ENCODE results near the gene RAPGEF1.
A peak's percentile ranks its signal among the peaks of the same experiment; 100 is the strongest.
"Not testable (repeated sequence)": the region's sequence is repeated elsewhere in the genome, so short reads cannot be mapped to it uniquely, and the experiment has no call there.

The RAPGEF1 gene

GRCh38 chr9:131681826-131682225 is 58.0 kb downstream of the RAPGEF1 start:
- H3K4me1 ChIP-seq (ENCODE audit: control insufficient read depth in 1 of 2, insufficient read depth in 2 of 2, low read length in 2 of 2), result peaks cover 24 to 32% of the 10 kb centered on the region in 2 donors
- not testable (repeated sequence) for H3K36me3 ChIP-seq (ENCODE audit: control insufficient read depth in 1 of 2, insufficient read depth in 2 of 2, low read length in 2 of 2); H3K9me3 ChIP-seq (ENCODE audit: control insufficient read depth in 1 of 2, low read length in 2 of 2); H3K27ac ChIP-seq (ENCODE audit: low read length); H3K4me3 ChIP-seq (ENCODE audit: low read depth in 1 of 2, low read length in 2 of 2); H3K27me3 ChIP-seq (ENCODE audit: low read depth, low read length)

- peaks cover 31 to 39% of the 10 kb centered on the region in 2 donors for H3K4me1 ChIP-seq (ENCODE audit: control insufficient read depth in 1 of 2, insufficient read depth in 2 of 2, low read length in 2 of 2)
- not testable (repeated sequence) for H3K9me3 ChIP-seq (ENCODE audit: control insufficient read depth in 1 of 2, low read length in 2 of 2); H3K4me3 ChIP-seq (ENCODE audit: low read depth in 1 of 2, low read length in 2 of 2); H3K36me3 ChIP-seq (ENCODE audit: control insufficient read depth in 1 of 2, insufficient read depth in 2 of 2, low read length in 2 of 2); H3K27me3 ChIP-seq (ENCODE audit: low read depth, low read length); H3K27ac ChIP-seq (ENCODE audit: low read length)
Observed at GRCh38 chr9:131681108-131681507, 58.8 kb downstream of the RAPGEF1 start.

DNA sequence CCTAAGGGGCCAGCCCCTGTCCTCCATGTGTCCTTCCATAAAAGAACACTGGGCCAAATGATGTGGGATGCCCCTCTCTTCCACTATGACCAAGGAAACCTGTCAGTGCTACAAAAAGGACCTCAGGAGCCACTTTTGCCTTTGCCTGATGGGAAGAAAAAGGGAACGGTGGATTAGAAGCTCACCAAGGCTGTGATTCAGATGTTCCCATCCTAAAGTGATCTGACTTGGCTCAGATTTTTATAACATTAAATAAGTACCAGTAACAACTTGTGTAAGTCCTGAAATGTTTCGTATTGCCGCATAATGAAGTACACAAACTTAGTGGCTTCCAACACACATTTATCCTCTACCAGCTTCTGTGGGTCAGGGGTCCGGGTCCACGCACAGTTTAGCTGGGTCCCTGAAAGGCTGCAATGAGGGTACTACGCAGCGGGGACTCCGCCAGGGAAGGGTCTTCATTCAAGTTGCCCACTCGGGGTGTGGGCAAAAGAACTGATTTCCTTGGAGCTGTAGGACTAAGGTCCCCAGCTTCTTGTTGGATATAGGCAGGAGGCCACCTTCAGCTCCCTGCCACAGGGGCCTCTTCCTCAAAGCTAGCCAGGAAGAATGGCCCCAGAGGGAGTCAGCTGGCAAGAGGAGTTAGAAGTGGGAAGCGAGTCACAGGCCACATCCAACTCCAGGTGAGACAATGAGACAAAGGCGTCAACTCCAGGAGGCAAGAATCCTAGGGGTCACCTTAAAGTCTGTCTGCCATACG is 60.4 kb downstream of the RAPGEF1 start:
- Histone ChIP-seq H3K27me3 (ENCODE audit: low read depth, low read length) (no peaks in the 10 kb centered on the region), H3K9me3 (ENCODE audit: control insufficient read depth in 1 of 2, low read length in 2 of 2) (no peaks in the 10 kb centered on the region), H3K36me3 (ENCODE audit: control insufficient read depth in 1 of 2, insufficient read depth in 2 of 2, low read length in 2 of 2) (no peaks in the 10 kb centered on the region), H3K27ac (ENCODE audit: low read length) (peak overlapping the region; percentile 79), H3K4me1 (ENCODE audit: control insufficient read depth in 1 of 2, insufficient read depth in 2 of 2, low read length in 2 of 2) (peaks cover 35 to 55% of the 10 kb centered on the region in 2 donors), H3K4me3 (ENCODE audit: low read depth in 1 of 2, low read length in 2 of 2) (no peak overlapping the region)

GRCh38 chr9:131678499-131679111 is 61.3 kb downstream of the RAPGEF1 start:
- no peaks in the 10 kb centered on the region for H3K36me3 ChIP-seq (ENCODE audit: control insufficient read depth in 1 of 2, insufficient read depth in 2 of 2, low read length in 2 of 2)
- H3K4me3 ChIP-seq (ENCODE audit: low read depth in 1 of 2, low read length in 2 of 2), result no peak overlapping the region
- H3K27me3 ChIP-seq (ENCODE audit: low read depth, low read length), result no peaks in the 10 kb centered on the region
- H3K9me3 ChIP-seq (ENCODE audit: control insufficient read depth in 1 of 2, low read length in 2 of 2), result no peaks in the 10 kb centered on the region
- H3K27ac ChIP-seq (ENCODE audit: low read length), result peak overlapping the region; percentile 79
- H3K4me1 ChIP-seq (ENCODE audit: control insufficient read depth in 1 of 2, insufficient read depth in 2 of 2, low read length in 2 of 2), result peaks cover 35 to 57% of the 10 kb centered on the region in 2 donors

- Histone ChIP-seq H3K4me3 (ENCODE audit: low read depth in 1 of 2, low read length in 2 of 2) (peak overlapping the region in 1 of 2 donors; percentile 16), H3K27me3 (ENCODE audit: low read depth, low read length) (no peaks in the 10 kb centered on the region), H3K4me1 (ENCODE audit: control insufficient read depth in 1 of 2, insufficient read depth in 2 of 2, low read length in 2 of 2) (peaks cover 35 to 58% of the 10 kb centered on the region in 2 donors), H3K27ac (ENCODE audit: low read length) (peak overlapping the region; percentile 79), H3K9me3 (ENCODE audit: control insufficient read depth in 1 of 2, low read length in 2 of 2) (no peaks in the 10 kb centered on the region), H3K36me3 (ENCODE audit: control insufficient read depth in 1 of 2, insufficient read depth in 2 of 2, low read length in 2 of 2) (no peaks in the 10 kb centered on the region)
Observed at GRCh38 chr9:131677444-131678180, 62.3 kb downstream of the RAPGEF1 start.

- no peaks in the 10 kb centered on the region for H3K9me3 ChIP-seq (ENCODE audit: control insufficient read depth in 1 of 2, low read length in 2 of 2)
- H3K27ac ChIP-seq (ENCODE audit: low read length), result peak overlapping the region; percentile 79
- H3K27me3 ChIP-seq (ENCODE audit: low read depth, low read length), result no peaks in the 10 kb centered on the region
- H3K4me3 ChIP-seq (ENCODE audit: low read depth in 1 of 2, low read length in 2 of 2), result peak overlapping the region in 1 of 2 donors; percentile 16
- peaks cover 35 to 61% of the 10 kb centered on the region in 2 donors for H3K4me1 ChIP-seq (ENCODE audit: control insufficient read depth in 1 of 2, insufficient read depth in 2 of 2, low read length in 2 of 2)
- H3K36me3 ChIP-seq (ENCODE audit: control insufficient read depth in 1 of 2, insufficient read depth in 2 of 2, low read length in 2 of 2), result no peaks in the 10 kb centered on the region
Observed at GRCh38 chr9:131677049-131677443, 62.8 kb downstream of the RAPGEF1 start.

DNA sequence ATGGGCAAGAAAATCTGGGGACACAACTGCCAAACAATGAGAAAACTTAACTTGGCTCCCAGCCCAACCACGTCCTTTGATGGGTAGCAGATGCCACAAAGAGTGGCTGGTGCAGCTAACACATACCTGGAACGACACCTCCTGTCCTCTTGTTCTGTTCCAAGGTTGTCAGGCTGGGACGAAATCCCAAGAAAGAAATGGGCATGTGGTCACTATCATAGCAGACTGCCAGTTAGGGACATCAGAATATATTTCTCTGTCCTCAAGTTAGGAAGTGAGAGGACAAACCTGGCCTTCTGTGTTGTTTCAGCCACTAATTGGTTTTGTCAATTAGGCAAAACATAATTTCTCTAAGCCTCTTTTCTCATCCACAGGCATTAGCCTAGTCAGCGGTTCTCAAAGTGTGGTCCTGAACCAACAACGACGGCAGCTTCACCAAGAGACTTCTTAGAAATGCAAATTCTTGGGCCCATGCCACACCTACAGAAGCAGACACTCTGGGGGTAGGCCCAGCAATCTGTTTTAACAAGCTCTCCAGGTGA is 63.4 kb downstream of the RAPGEF1 start:
- H3K27ac ChIP-seq (ENCODE audit: low read length), result peak overlapping the region; percentile 79
- H3K4me1 ChIP-seq (ENCODE audit: control insufficient read depth in 1 of 2, insufficient read depth in 2 of 2, low read length in 2 of 2), result peaks cover 35 to 65% of the 10 kb centered on the region in 2 donors
- H3K9me3 ChIP-seq (ENCODE audit: control insufficient read depth in 1 of 2, low read length in 2 of 2), result no peaks in the 10 kb centered on the region
- H3K27me3 ChIP-seq (ENCODE audit: low read depth, low read length), result no peaks in the 10 kb centered on the region
- peaks cover 0 to 1% of the 10 kb centered on the region in 2 donors for H3K36me3 ChIP-seq (ENCODE audit: control insufficient read depth in 1 of 2, insufficient read depth in 2 of 2, low read length in 2 of 2)
- no peak overlapping the region for H3K4me3 ChIP-seq (ENCODE audit: low read depth in 1 of 2, low read length in 2 of 2)

- Histone ChIP-seq H3K4me1 (ENCODE audit: control insufficient read depth in 1 of 2, insufficient read depth in 2 of 2, low read length in 2 of 2) (peaks cover 39 to 71% of the 10 kb centered on the region in 2 donors), H3K27ac (ENCODE audit: low read length) (peak overlapping the region; percentile 61), H3K36me3 (ENCODE audit: control insufficient read depth in 1 of 2, insufficient read depth in 2 of 2, low read length in 2 of 2) (peaks cover 0 to 4% of the 10 kb centered on the region in 2 donors), H3K27me3 (ENCODE audit: low read depth, low read length) (no peaks in the 10 kb centered on the region), H3K4me3 (ENCODE audit: low read depth in 1 of 2, low read length in 2 of 2) (no peak overlapping the region), H3K9me3 (ENCODE audit: control insufficient read depth in 1 of 2, low read length in 2 of 2) (no peaks in the 10 kb centered on the region)
Observed at GRCh38 chr9:131675437-131676022, 64.3 kb downstream of the RAPGEF1 start.

- Histone ChIP-seq H3K4me1 (ENCODE audit: control insufficient read depth in 1 of 2, insufficient read depth in 2 of 2, low read length in 2 of 2) (peaks cover 44 to 76% of the 10 kb centered on the region in 2 donors), H3K9me3 (ENCODE audit: control insufficient read depth in 1 of 2, low read length in 2 of 2) (no peaks in the 10 kb centered on the region), H3K27ac (ENCODE audit: low read length) (peak overlapping the region; percentile 61), H3K36me3 (ENCODE audit: control insufficient read depth in 1 of 2, insufficient read depth in 2 of 2, low read length in 2 of 2) (peaks cover 0 to 4% of the 10 kb centered on the region in 2 donors), H3K4me3 (ENCODE audit: low read depth in 1 of 2, low read length in 2 of 2) (no peak overlapping the region), H3K27me3 (ENCODE audit: low read depth, low read length) (no peaks in the 10 kb centered on the region)
Observed at GRCh38 chr9:131674425-131675421, 65.2 kb downstream of the RAPGEF1 start.

- Histone ChIP-seq H3K27me3 (ENCODE audit: low read depth, low read length) (no peaks in the 10 kb centered on the region), H3K9me3 (ENCODE audit: control insufficient read depth in 1 of 2, low read length in 2 of 2) (no peaks in the 10 kb centered on the region), H3K4me1 (ENCODE audit: control insufficient read depth in 1 of 2, insufficient read depth in 2 of 2, low read length in 2 of 2) (peaks cover 43 to 76% of the 10 kb centered on the region in 2 donors), H3K27ac (ENCODE audit: low read length) (no peak overlapping the region), H3K36me3 (ENCODE audit: control insufficient read depth in 1 of 2, insufficient read depth in 2 of 2, low read length in 2 of 2) (peaks cover 0 to 4% of the 10 kb centered on the region in 2 donors), H3K4me3 (ENCODE audit: low read depth in 1 of 2, low read length in 2 of 2) (no peak overlapping the region)
Observed at GRCh38 chr9:131673531-131673930, 66.3 kb downstream of the RAPGEF1 start.
